Measurements from ENCODE around the gene TBCC.
"Not testable (repeated sequence)": the region's sequence is repeated elsewhere in the genome, so short reads cannot be mapped to it uniquely, and the experiment has no call there.

GRCh38 chr6:42733867-42734481, 11.9 kb downstream of the TBCC start:
- not testable (repeated sequence) for TF ChIP-seq CTCF, POLR2A (IDR thresholded peaks at IDR 0.05)

Data from heart left ventricle (tissue), 13 donors.